Measurements from ENCODE around the gene COL8A2.

GRCh38 chr1:36086529-36087232 is 38.3 kb downstream of the COL8A2 start:
- TF ChIP-seq CTCF (IDR thresholded peaks at IDR 0.05; ENCODE audit: insufficient read depth, low read length) (no peak), REST (IDR thresholded peaks at IDR 0.05; ENCODE audit: insufficient replicate concordance, low read depth) (no peak), POLR2AphosphoS5 (IDR thresholded peaks at IDR 0.05; ENCODE audit: low read depth) (no peak), GABPA (IDR thresholded peaks at IDR 0.05; ENCODE audit: low read depth) (no peak)
